MM.1S (cell line): ENCODE data around the gene SSBP2.

ENCODE experiments used
- CTCF ChIP-seq: fragments of 300-600 bp; sonication (generic); IDR thresholded peaks from 2 replicates; pipeline ENCODE4 v1.5.1; 2016; ENCODE audit warnings: antibody characterized with exemption, low read length, mixed read lengths
- EZH2phosphoT487 ChIP-seq: fragments of 300-600 bp; sonication (generic); IDR thresholded peaks from 2 replicates; pipeline ENCODE4 v1.6.1; 2018; ENCODE audit warnings: antibody characterized with exemption, low read length

GRCh38 chr5:81786496-81786895, 35.6 kb upstream of the SSBP2 start:
- TF ChIP-seq CTCF = no peak
- no peak for TF ChIP-seq EZH2phosphoT487
